Bone marrow (tissue), 2 donors: ENCODE measurements around the gene HAS3.
"Not testable (repeated sequence)": the region's sequence is repeated elsewhere in the genome, so short reads cannot be mapped to it uniquely, and the experiment has no call there.

Experiments used
- DNase-seq, 2 donors: peaks; one replicate each; lab custom pipeline; 2025; lab: John Stamatoyannopoulos, UW

The HAS3 gene, protein sequence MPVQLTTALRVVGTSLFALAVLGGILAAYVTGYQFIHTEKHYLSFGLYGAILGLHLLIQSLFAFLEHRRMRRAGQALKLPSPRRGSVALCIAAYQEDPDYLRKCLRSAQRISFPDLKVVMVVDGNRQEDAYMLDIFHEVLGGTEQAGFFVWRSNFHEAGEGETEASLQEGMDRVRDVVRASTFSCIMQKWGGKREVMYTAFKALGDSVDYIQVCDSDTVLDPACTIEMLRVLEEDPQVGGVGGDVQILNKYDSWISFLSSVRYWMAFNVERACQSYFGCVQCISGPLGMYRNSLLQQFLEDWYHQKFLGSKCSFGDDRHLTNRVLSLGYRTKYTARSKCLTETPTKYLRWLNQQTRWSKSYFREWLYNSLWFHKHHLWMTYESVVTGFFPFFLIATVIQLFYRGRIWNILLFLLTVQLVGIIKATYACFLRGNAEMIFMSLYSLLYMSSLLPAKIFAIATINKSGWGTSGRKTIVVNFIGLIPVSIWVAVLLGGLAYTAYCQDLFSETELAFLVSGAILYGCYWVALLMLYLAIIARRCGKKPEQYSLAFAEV

DNA sequence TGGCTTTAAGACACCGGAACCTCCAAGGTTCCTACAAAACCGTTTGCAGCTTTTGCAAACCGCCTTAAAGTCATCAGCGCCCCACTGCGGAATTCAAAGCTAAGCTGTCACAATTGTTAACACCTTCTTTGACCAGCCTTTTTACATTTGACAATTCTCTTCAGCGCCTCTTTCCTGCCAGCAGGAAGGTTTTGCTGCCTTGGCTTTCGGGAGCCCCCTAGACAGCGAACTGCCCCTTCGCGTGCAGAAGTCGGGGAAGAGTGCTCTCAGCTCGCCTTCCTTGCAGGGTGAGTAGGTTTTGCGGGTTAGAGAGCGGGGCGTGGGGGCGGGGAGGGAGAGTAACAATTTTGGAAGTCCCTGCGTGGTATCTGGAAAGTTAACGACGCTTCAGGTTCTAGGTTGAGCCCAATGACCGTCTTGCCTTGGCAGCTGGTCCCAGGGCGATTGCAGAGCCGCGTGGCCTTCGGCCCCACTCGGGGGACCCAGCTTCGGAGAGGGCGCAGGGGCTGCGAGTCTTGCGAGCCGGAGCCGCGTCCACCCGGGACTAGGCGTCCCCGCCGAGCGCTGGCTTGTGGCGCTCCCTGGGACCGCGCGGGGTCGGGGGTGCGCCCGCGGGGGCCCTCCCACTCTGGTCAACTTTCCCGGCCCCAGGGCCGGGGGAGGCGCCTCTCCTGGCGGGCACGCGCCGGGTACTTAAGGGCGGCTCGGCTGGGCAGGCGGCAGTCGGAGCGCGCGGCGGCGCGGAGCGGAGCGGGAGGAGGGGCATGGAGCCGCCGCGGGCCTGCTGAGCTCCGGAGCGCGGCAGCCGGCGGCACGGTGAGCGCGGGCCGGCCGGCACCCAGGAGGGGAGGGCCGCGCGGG lies at the start of gene HAS3:
TSS of gene HAS3 (plus strand) at position 153 of the 861 bp plus-strand sequence. CDS start 3,743 bp downstream, outside the sequence.
- DNase-seq: no peak

DNA sequence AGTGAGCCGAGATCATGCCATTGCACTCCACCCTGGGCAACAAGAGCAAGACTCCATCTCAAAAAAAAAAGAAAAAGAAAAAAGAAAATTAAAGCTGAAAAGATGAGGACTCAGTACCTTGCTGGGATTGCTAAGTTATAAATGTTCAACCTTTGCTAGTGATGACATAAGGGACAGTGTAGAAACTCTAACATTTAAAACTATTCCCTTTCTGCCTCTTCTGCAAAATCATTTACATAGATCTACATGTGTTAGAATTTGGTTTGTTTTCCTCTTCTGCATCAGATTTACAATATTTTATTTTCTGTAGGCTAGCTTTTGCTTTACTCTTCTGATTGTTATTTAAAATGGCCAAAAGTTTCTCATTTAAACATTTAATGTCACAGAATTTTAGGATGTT lies 49.5 kb upstream of the HAS3 start:
- DNase-seq: no peak

DNA sequence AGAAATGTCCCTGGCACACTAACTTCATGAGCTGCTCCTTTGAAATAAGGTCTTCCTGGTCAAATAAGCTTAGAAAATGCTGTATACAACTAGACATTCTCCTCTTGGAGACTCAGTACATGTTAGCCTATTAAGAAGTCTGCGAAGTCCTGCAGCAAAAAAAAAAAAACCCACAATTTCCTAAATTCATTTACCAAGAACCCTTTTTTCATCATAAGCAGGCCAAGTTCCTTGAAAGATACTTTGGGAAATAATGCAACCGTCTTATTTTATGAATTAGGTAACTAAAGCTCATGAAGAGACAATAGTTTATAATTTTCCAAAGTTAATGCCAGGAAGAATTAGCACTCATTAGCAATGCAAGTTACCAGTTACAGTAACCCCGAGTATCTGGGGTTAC lies 49.0 kb upstream of the HAS3 start:
- no peak for DNase-seq

DNA sequence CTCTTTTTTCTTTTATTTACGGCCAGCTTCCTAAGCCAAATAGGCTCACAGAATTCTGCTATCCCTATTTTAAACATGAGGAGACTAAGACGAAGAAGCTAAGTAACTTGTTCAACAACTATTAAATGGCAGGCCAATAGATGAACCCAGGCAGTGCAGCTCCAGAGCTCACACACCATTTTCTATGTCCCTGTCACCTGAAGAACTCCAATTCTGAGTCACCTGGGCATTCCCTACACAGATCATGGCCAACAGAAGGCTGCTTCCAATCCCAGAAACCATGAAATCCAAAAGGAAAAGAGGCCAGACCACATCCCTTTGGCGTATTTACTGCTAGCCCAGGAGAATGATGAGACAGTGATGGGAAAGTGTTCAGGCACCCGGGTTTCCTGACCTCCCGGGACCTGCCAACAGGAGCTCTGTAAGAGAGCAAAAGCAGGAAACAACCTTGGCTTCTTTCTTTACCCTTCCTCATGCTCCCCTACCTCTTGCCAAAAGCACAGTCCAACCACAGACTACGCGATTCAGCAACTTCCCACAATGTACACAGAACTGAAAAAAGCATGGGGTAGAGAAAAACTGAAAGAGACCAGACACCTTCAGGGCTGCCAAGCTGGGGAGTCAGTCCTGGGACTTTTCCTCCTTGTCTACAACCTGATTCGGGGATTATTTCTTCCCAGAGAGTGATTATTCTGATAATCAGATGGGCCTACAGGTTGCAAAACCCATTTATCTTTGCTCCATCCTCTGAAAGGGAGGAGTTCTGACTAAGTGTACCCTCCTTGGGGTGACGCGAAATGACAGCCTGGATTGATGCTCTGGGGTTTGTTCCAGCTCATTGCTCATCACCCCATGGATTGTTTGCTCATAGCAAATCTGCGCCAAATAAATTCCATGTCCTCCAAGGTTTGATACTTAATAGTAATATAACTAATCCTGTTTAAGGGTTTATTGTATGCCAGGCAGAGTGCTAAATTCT lies 47.8 kb upstream of the HAS3 start:
- DNase-seq: no peak

DNA sequence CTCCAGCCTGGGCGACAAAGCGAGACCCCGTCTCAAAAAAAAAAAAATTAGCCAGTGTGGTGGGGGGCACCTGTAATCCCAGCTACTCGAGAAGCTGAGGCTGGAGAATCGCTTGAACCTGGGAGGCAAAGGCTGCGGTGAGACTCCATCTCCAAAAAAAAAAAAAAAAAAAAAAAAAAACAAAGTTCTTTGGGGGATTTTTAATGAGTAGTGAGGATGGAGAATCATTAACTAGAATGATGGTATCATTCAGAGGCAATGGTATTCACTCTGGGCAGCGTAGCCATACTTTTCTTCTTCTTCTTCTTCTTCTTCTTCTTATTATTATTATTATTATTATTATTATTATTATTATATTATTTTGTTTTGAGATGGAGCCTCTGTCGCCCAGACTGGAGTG lies 42.0 kb upstream of the HAS3 start:
- not testable (repeated sequence) for DNase-seq

DNA sequence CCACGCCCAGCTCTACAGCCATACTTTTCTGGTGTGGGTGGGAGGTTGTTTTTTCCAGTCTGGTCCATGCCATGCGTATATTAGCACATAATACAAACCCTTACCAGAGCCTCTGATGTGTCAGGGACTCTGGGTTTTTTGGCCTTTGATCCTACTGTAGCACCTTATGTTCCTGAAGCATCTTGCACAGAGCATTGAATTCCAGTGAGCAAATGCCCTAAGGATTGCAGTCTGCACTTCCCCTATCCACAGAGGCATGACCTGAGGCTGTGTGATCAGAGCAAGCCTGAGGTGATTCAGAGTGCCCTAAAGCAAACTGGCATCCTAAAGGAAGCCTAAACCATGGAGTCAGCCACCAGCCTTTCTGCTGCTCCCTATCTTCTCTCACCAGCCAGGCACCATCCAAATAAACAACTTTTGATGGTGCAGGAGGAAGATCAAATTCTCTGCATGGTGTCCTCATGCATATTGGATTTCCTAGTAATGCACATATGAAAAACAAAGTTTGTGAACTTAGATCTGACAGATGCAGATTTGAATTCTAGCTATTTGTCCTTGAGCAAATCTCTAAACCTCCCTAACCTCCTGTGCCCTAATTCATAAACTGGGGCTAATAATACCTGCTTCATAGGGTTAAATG lies 41.2 kb upstream of the HAS3 start:
- DNase-seq: no peak

DNA sequence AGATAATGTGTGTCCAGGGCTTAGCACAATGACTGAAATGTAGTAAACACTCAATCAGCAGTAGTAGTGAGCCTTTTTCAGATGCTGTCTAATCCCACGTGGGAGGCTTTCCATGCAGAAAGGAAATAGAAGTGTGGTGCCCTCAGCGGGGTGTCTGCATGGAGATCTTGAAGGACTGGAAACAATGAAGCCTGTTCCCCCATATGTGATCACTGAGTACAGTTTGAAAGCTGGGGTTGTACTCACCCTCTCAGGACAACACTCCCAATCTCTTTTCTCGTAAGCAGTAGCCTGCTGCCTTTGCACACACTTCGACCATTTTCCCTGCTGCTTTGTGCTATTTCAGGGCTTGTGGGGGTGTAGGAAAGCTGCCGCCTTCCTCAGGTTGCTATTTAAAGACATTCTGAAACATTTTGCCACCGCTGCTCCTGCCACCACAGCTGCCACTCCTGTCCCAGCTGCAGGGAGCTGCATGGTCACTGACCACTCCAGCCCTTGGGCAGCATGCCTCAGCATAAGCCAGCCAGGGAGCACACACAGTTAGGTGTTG lies 40.6 kb upstream of the HAS3 start:
- no peak for DNase-seq

DNA sequence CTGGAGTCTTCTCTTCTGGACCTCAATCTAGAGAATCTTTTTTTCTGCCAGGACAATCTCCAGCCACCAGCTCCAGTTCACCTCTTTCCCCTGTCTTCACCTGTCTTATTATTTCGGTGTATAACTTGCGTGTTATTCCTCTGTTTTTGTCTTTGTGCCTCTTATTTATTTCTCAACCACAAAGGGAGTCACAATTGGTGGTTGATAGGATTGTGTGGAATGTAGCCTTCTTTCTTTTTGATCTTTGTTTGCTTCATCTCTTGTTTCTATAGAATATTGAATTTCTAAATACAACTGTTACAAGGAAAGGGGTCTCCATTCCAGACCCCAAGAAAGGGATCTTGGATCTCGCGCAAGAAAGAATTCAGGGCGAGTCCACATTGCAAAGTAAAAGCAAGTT lies 35.9 kb upstream of the HAS3 start:
- no peak for DNase-seq

DNA sequence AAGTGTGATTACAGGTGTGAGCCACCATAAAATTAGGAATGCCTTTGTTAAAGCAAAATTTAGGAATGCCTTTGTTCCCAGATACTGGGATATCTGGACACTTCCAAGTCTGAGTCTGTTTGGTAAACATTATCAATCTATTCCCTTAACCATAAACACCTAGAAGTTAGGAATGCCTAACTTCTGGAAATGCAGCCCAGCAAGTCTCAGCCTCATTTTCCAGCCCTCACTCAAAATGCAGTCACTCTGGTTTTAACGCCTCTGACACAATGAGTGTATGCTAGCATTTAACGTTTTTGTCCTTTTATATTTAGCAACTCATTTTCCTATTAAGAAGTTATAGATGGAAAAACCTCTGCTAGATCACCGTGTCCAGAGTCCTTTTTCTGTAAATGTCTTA lies 34.4 kb upstream of the HAS3 start:
- DNase-seq: no peak

DNA sequence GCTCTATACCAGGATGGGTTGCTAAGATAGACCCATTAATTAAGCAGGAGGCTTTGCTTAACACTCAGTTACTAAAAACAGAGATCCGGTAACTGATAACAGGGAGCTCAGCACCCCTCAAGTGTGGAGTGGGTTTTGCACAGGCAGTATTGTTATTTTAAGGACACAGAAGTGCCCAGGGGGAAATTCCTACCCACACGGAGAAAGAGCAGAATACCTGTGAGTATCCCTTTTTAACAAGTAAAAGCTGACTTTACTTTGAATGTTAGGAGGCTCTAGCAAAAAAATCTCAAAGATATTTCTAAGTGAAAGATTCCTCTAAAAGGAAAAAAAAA lies 32.8 kb upstream of the HAS3 start:
- no peak for DNase-seq

DNA sequence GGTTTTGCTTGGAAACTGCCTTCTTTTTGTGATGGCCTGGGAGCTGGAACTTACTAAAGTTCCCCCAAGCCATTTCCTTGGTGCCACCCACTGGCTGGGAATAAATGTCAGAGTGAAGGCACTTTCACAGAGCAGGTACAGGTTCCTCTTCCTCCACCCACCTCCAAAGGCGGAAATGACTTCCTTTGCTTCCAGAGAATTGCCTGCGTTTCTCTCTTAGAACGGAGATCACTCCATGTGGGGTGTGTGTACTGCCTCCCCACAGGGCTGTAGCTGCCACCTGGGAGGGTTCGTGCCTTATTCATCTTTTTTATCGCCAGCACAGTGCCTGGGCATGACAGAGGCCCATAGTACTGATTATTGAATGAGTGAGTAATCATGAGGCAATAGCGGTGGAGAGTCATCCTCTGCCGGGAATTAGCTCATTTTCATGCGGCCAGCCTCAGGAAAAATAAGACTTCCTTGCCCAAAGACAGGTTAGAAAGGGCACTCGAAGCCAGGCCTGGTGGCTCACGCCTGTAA lies 32.2 kb upstream of the HAS3 start:
- DNase-seq: no peak

DNA sequence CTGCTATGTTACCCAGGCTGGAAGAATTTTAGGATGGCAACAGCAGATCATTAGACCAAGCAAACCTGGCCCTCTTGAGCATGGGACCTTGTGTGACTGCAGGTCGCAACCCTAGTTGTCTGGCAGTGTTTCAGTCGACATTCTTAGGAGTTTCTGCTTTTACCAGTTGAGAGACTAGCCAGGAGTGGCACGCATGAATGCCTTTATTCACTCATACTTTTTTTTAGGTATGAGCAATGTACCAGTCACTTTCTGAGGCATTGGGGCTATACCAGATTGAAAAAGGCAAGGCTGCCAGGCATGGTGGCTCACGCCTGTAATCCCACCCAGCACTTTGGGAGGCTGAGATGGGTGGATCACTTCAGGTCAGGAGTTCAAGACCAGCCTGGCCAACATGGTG lies 28.2 kb upstream of the HAS3 start:
- DNase-seq: no peak

DNA sequence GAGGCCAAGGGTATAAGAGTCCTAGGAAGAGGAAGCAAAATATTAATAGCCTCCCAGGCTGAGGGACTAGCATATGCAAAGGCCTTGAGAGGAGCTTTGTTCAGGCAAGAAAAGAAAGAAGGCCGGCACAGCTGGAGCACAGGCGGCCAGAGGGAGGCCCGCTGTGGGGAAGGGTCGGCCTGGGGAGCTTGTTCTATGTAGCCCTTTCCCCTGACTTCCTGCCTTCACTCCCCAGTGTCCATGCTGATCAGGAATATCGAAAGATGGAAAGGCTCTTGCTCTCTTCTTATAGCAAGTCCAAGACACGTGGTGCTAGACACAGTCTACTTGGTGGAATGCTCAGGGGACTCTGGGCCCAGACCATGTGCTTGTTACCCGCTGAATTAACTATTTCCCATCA lies 27.4 kb upstream of the HAS3 start:
- DNase-seq: no peak

DNA sequence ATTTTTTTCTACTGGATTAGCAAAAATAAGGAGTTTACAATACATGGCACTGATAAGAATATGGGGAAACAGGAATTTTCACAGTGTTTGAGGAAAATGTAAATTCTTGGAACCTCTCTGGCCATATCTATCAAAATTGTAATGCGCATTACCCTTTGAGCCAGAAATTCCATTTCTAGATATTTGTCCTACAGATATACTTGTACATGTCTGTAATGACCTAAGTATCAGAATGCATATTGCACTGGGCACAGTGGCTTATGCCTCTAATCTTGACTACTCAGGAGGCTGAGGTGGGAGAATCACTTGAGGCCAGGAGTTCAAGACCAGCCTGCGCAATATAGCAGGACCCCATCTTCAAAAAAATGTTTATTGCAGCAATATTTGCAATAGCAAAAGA lies 25.8 kb upstream of the HAS3 start:
- DNase-seq: no peak

DNA sequence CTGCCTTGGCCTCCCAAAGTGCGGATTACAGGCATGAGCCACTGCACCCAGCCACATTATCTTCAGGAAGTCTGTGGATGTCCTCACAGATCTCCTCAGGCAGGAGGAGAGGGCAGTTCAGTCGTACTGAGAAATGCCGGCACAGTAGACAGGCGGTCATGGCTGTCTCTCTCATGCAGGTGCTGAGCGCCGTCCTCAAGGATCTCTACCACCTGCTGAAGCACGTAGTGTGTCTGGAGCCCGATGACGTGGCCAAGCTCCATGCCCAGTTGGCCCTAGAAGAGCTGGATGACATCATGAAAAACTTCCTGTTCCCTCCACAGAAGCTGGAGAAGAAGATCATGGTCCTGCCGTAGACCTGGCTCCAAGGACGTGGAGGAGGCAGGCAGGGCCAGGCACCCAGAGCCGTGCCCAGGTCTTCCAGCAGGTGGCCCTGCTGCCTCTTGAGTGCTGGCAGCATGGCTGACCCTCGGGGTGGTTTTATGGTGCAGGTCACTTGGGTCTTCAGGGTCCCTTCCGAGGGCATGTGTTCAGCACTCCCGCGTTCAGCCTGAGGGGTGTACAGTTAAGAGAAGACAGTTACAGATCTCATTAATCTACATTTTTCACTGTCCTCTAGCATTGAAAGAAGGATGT lies 22.0 kb upstream of the HAS3 start:
- no peak for DNase-seq

DNA sequence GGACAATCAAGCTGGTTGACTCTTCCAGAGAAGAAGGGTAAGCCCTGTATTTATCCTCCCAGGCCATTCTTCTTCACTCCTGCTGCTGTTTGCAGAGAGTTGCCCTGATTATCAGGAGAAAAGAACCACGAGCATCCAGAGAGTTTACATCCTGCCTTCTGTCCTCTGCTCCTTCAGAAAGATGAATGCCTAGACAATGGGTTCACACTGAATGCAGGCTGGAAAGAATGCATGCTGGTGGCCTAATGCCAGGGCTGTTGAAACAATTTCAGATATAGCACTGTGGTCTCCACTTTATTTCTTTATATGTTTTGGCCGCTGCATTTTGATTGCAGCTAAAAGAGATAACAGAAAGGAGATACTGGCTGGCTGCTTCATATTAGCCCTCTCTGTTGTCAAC lies 21.2 kb upstream of the HAS3 start:
- no peak for DNase-seq

DNA sequence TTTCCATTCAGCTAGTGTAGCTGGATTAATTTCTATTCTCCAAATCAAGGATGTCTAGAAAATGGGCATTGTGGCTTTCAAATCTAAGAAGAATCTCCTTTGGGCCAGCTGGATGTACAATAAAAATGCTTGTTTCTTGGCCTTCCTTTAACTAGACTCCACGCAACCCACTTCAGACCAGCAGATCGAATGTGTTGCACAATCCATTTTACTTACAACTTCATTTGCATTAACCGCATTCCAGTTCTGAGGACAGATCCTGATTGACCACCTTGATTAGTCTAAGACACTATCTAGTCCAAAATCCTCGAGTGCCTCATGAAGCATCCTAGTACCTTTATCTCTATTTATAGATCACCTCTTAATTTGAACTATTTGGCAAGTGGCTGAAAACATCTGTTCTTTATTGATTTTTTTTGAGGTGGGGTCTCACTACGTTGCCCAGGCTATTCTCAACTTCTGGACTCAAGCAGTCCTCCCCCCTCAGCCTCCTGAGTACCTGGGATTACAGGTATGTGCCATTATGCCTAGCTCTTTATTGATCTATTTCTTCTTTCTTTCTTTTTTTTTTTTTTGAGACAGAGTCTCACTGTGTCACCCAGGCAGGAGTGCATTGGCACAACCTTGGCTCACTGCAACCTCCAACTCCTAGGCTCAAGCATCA lies 20.3 kb upstream of the HAS3 start:
- no peak for DNase-seq

DNA sequence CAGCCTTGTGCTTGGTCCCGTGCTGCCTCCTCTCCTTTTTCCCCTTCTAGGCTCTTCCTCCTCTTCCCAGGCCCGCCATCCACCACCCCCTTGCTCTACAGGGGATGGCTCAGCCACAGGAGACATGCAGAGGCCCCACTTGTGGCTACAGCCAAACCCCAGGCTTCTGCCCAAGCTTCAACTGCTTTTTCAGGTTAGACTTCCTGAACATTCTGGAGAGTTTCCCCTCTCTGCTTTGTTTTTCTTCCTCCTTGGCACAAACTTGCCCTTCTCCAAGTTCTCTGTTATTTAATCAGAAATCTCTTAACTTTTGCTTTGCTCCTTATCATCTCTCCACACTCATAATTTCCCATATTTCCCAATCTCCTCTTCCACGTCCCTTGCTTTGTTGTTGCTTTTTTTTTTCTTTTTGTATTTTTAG lies 18.3 kb upstream of the HAS3 start:
- no peak for DNase-seq

DNA sequence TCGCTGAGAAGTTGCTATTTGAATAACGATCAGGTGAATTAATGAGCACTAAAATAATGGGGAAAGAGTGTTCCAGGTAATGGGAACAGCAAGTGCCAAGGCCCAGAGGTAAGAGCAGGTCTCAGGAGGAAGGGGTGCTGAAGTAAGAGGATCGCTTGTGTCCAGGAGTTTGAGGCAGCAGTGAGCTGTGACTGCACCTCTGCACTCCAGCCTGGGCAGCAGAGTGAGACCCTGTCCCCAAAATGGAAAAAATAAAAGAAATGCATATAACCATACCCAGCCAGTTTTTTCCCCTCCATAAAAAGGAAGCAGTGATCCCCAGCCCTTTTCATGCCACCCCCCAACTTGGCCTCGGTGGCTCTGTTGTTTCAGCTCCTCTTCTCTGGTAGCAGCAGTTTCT lies 16.8 kb upstream of the HAS3 start:
- DNase-seq: no peak
